PC-9 (cell line): Measurements from ENCODE around the gene MICALL2.

Experiments
- CTCF ChIP-seq: fragments of 200-600 bp; sonication (generic); conservative IDR thresholded peaks from 2 replicates; pipeline ENCODE4 v1.6.1; 2017; ENCODE audit warnings: mixed run types, antibody characterized with exemption, mild to moderate bottlenecking, moderate library complexity
- EZH2 ChIP-seq: fragments of 200-600 bp; sonication (generic); IDR thresholded peaks from 2 replicates; pipeline ENCODE4 v1.8.0; 2017; ENCODE audit warnings: antibody characterized with exemption, low read depth

GRCh38 chr7:1503816-1504775 is 44.8 kb upstream of the MICALL2 start, which contains the start of gene INTS1:
- TF ChIP-seq CTCF: peak; percentile 70
- no peak for TF ChIP-seq EZH2
